Endothelial cell of umbilical vein (primary cell): ENCODE measurements around the gene MAK. TPM values are rescaled to one million over a fixed set of nuclear protein-coding genes. Genes with fewer than 3 reads are reported as not detected.

Source experiments
- BruUV-seq: library from RNA; stranded (reverse); fragments of 400-500 nt; replicated peaks from 2 replicates; lab custom pipeline; 2021; lab: Mats Ljungman, UMichigan
- CTCF ChIA-PET: fragments of 300-600, 350-600 bp; sonication (Branson Sonifier 250); formaldehyde crosslinking; loops from one replicate; lab custom pipeline; 2021; ENCODE audit warnings: antibody characterized with exemption, inconsistent platforms; lab: Charles Lee
- POLR2A ChIA-PET: fragments of 300-600, 350-600 bp; sonication (Branson Sonifier 250); formaldehyde crosslinking; loops from one replicate; lab custom pipeline; 2021; ENCODE audit warnings: antibody characterized with exemption, inconsistent platforms; lab: Charles Lee
- DNase-seq: peaks from one replicate; pipeline ENCODE4 v3.0.0-alpha.2; 2011; ENCODE audit warnings: low read depth, low spot score
- FAIRE-seq: peaks from 2 replicates; lab custom pipeline; 2011; peaks lifted over from hg19 to GRCh38; lab: Jason Lieb, UNC
- H2AFZ ChIP-seq: 2 replicates; pipeline ENCODE4 v1.6.0; 2012; ENCODE audit warnings: low read depth, low read length, control low read depth, inconsistent platforms
- H3K27ac ChIP-seq: 2 replicates; pipeline ENCODE4 v1.5.1; 2011; ENCODE audit warnings: low read depth, mild to moderate bottlenecking, control low read depth, low read length, moderate library complexity; ENCODE audit not compliant: insufficient read depth
- H3K27me3 ChIP-seq, 2 experiments: 2 replicates each; pipeline versions ENCODE4 v1.6.0 to v1.6.1; 2011; ENCODE audit warnings: low read length in 2 of 2, mixed read lengths in 1 of 2; ENCODE audit not compliant: control insufficient read depth in 2 of 2, insufficient read depth in 2 of 2
- H3K36me3 ChIP-seq, 2 experiments: 2 replicates in 1 of 2; 3 replicates in 1 of 2; pipeline ENCODE4 v1.5.1; 2011; ENCODE audit warnings: low read length in 2 of 2, mild to moderate bottlenecking in 1 of 2, moderate library complexity in 1 of 2; ENCODE audit not compliant: control insufficient read depth in 2 of 2, insufficient read depth in 2 of 2; ENCODE audit errors: extremely low read depth in 1 of 2
- H3K4me1 ChIP-seq: 3 replicates; pipeline ENCODE4 v1.5.1; 2011; ENCODE audit warnings: mild to moderate bottlenecking, low read length; ENCODE audit not compliant: control insufficient read depth, insufficient read depth; ENCODE audit errors: extremely low read depth
- H3K4me2 ChIP-seq: 2 replicates; pipeline ENCODE4 v1.6.1; 2011; ENCODE audit warnings: low read length, control low read depth, mixed read lengths; ENCODE audit not compliant: insufficient read depth
- H3K4me3 ChIP-seq, 3 experiments: fragments of 200-600 bp in 1 of 3; sonication (generic), shearing (Covaris generic) in 1 of 3; replicated peaks in 1 of 3; 2 replicates each; pipeline ENCODE4 v1.5.1; 2011 to 2016; ENCODE audit warnings: control low read depth in 3 of 3, low read length in 3 of 3, mild to moderate bottlenecking in 2 of 3, inconsistent platforms in 1 of 3, low read depth in 1 of 3, moderate library complexity in 1 of 3; ENCODE audit not compliant: insufficient read depth in 1 of 3
- H3K79me2 ChIP-seq: 2 replicates; pipeline ENCODE4 v1.6.0; 2012; ENCODE audit warnings: low read length, inconsistent platforms; ENCODE audit not compliant: control insufficient read depth, insufficient read depth
- H3K9ac ChIP-seq: replicated peaks from 2 replicates; pipeline ENCODE3; 2011; ENCODE audit warnings: low read length, control low read depth; ENCODE audit not compliant: insufficient read depth; ENCODE audit errors: extremely low read depth
- H3K9me1 ChIP-seq: replicated peaks from 3 replicates; pipeline ENCODE4 v1.6.0; 2011; ENCODE audit warnings: mild to moderate bottlenecking, low read length; ENCODE audit not compliant: control insufficient read depth, insufficient read depth; ENCODE audit errors: extremely low read depth
- H3K9me3 ChIP-seq: replicated peaks from 2 replicates; pipeline ENCODE4 v1.5.1; 2012; ENCODE audit warnings: low read length, inconsistent platforms; ENCODE audit not compliant: control insufficient read depth, insufficient read depth
- H4K20me1 ChIP-seq: replicated peaks from 2 replicates; pipeline ENCODE3; 2011; ENCODE audit warnings: mild to moderate bottlenecking, low read length; ENCODE audit not compliant: control insufficient read depth, insufficient read depth; ENCODE audit errors: extremely low read depth
- EZH2 ChIP-seq: IDR thresholded peaks from 2 replicates; pipeline ENCODE4 v1.6.1; 2012; ENCODE audit warnings: borderline replicate concordance, low read depth, mild to moderate bottlenecking, moderate library complexity, low read length, inconsistent platforms; ENCODE audit not compliant: severe bottlenecking
- FOS ChIP-seq: IDR thresholded peaks from 2 replicates; pipeline ENCODE4 v1.6.1; 2011; ENCODE audit warnings: mild to moderate bottlenecking, low read length, moderate library complexity, borderline replicate concordance; ENCODE audit not compliant: insufficient read depth
- GATA2 ChIP-seq: IDR thresholded peaks from 2 replicates; pipeline ENCODE4 v1.7.0; 2011; ENCODE audit warnings: low read depth, mild to moderate bottlenecking, moderate library complexity, mixed read lengths, low read length; ENCODE audit not compliant: insufficient read length, insufficient read depth
- JUN ChIP-seq: IDR thresholded peaks from 2 replicates; pipeline ENCODE4 v1.6.1; 2011; ENCODE audit warnings: borderline replicate concordance, low read depth; ENCODE audit not compliant: insufficient read length, insufficient read depth
- MYC ChIP-seq: IDR thresholded peaks from one replicate; pipeline ENCODE4 v1.6.1; 2011; ENCODE audit warnings: mild to moderate bottlenecking, low read depth, low read length
- POLR2A ChIP-seq: IDR thresholded peaks from 2 replicates; pipeline ENCODE4 v1.6.1; 2012; ENCODE audit warnings: low read depth, mild to moderate bottlenecking, control low read depth, low read length
- POLR2AphosphoS5 ChIP-seq: IDR thresholded peaks from 2 replicates; pipeline ENCODE4 v1.6.1; 2012; ENCODE audit warnings: low read depth, mild to moderate bottlenecking, control low read depth, low read length, moderate library complexity; ENCODE audit not compliant: insufficient read depth
- dilution Hi-C: fragments of 300-500 bp; cut with MboI; formaldehyde crosslinking; loops from one replicate; pipeline ENCODE4 v1.15.0; 2019; ENCODE audit warnings: low sequenced_read_pairs; ENCODE audit not compliant: extremely low pct_ligation_motif_present
- intact Hi-C: fragments of 100-400 bp; cut with micrococcal nuclease; formaldehyde crosslinking; loops from one replicate; pipeline ENCODE4 v1.10.0; 2022
- polyA plus RNA-seq, 4 experiments: library from polyadenylated mRNA; depleted of rRNA in 3 of 4; stranded (reverse) in 3 of 4; unstranded in 1 of 4; fragments of >200 nt; gene quantifications; 2 replicates each; pipeline versions ENCODE4 v1.2.1 to v1.2.3, GENCODE V29; 2011 to 2012; ENCODE audit warnings: missing spikeins in 1 of 4
- total RNA-seq: library from RNA; stranded (reverse); gene quantifications from 2 replicates; pipeline ENCODE4 v1.2.3, GENCODE V29; 2021
- TF ChIP-seq, protein P1 (sequence below), 2 donors: IDR thresholded peaks; 1 replicate in 1 of 2; 2 replicates in 1 of 2; pipeline ENCODE4 v1.5.1; 2011; ENCODE audit warnings: low read length in 2 of 2, mild to moderate bottlenecking in 2 of 2, moderate library complexity in 2 of 2, control low read depth in 1 of 2, inconsistent platforms in 1 of 2, low read depth in 1 of 2; ENCODE audit not compliant: insufficient read depth in 1 of 2; ENCODE audit errors: extremely low read depth in 1 of 2
- TF ChIP-seq, protein P2 (sequence below): IDR thresholded peaks from 2 replicates; pipeline ENCODE4 v1.6.1; 2011; ENCODE audit not compliant: insufficient read depth, insufficient read length

Gene MAK
- total and polyA plus RNA-seq, 2 donors (not counting 3 experiments of a cell fraction or from before 2014, with no cell fraction given) = not detected

DNA sequence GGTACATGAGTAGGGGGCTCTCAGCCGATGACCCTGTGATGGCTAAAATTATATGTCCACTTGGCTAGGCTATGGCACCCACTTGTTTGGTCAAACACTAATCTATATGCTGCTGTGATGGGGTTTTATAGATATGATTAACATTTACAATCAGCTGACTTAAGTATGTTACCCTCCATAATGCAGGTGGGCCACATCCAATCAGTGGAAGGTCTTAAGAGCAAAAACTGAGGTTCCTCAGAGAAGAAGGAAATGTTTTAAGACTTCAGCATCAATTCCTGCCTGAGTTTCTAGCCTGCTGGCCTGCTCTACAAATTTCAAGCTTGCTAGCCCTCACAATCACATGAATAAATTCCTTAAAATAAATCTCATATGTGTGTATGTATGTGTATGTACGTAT, 18.9 kb upstream of the MAK start:
- H4K20me1 ChIP-seq = no peaks in the 10 kb centered on the region
- dilution Hi-C loops = no loop called here
- no peak overlapping the region for H3K4me2 ChIP-seq
- H3K27ac ChIP-seq = no peak overlapping the region
- no peak for DNase-seq
- no peak overlapping the region for H3K4me3 ChIP-seq
- H3K79me2 ChIP-seq = no peaks in the 10 kb centered on the region
- intact Hi-C loops = no loop called here
- H3K9ac ChIP-seq = no peak overlapping the region
- H3K9me1 ChIP-seq = no peaks in the 10 kb centered on the region
- ChIA-PET CTCF (interaction anchor here (0.8 to 1.2 kb wide), 2 partner anchors 212 to 718 kb away, joined by 3 to 4 read pairs; no protein-coding TSS in a partner anchor), POLR2A (no interaction called here)
- H2AFZ ChIP-seq = no peak overlapping the region
- H3K36me3 ChIP-seq = no peaks in the 10 kb centered on the region
- no TSS peak for BruUV-seq
- no peak for FAIRE-seq
- H3K27me3 ChIP-seq = peaks cover 0 to 1% of the 10 kb centered on the region in 2 experiments
- H3K4me1 ChIP-seq = no peaks in the 10 kb centered on the region
- no peaks in the 10 kb centered on the region for H3K9me3 ChIP-seq
- TF ChIP-seq FOS (no peak), JUN (no peak), EZH2 (no peak), GATA2 (no peak), POLR2A (no peak), MYC (no peak), POLR2AphosphoS5 (no peak)
- TF ChIP-seq, protein P1, sequence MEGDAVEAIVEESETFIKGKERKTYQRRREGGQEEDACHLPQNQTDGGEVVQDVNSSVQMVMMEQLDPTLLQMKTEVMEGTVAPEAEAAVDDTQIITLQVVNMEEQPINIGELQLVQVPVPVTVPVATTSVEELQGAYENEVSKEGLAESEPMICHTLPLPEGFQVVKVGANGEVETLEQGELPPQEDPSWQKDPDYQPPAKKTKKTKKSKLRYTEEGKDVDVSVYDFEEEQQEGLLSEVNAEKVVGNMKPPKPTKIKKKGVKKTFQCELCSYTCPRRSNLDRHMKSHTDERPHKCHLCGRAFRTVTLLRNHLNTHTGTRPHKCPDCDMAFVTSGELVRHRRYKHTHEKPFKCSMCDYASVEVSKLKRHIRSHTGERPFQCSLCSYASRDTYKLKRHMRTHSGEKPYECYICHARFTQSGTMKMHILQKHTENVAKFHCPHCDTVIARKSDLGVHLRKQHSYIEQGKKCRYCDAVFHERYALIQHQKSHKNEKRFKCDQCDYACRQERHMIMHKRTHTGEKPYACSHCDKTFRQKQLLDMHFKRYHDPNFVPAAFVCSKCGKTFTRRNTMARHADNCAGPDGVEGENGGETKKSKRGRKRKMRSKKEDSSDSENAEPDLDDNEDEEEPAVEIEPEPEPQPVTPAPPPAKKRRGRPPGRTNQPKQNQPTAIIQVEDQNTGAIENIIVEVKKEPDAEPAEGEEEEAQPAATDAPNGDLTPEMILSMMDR (IDR thresholded peaks at IDR 0.05; ENCODE audit: extremely low read depth in 1 of 2, insufficient read depth in 1 of 2, low read depth in 1 of 2, low read length in 2 of 2) = no peak
- TF ChIP-seq, protein P2, sequence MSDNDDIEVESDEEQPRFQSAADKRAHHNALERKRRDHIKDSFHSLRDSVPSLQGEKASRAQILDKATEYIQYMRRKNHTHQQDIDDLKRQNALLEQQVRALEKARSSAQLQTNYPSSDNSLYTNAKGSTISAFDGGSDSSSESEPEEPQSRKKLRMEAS = no peak
